Mammary epithelial cell (primary cell): ENCODE measurements around the gene WDR33.

ENCODE experiments used
- EZH2 ChIP-seq: IDR thresholded peaks from 2 replicates; pipeline ENCODE4 v1.6.1; 2012; ENCODE audit warnings: low read length, inconsistent platforms, borderline replicate concordance
- TF ChIP-seq, protein P1 (sequence below), 2 donors: IDR thresholded peaks in 1 of 2; conservative IDR thresholded peaks in 1 of 2; 2 replicates each; pipeline ENCODE4 v1.5.1; 2011 to 2012; ENCODE audit warnings: inconsistent platforms in 2 of 2, low read length in 2 of 2, mild to moderate bottlenecking in 2 of 2, control low read depth in 1 of 2, low read depth in 1 of 2; ENCODE audit not compliant: insufficient read depth in 1 of 2; ENCODE audit errors: extremely low read depth in 1 of 2

DNA sequence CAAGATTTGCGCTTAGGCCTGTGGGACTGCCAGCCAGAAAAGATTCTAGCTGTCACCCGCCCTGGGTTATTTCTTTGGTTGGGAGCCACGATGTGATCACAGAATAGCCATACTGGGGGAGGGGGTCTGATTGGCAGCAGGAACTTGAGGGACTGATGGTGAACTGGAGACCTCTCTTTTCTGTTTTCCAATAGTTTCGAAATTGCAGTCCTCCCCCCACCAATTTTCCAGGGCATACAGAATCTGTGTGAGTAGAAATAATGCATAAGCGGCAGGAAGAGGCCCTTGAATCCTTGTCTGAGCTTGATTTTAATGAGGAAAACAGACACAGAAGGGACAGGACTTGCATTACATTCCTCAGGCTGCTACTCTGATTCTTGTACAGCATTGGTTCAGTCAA lies 49.2 kb upstream of the WDR33 start:
- TF ChIP-seq, protein P1, sequence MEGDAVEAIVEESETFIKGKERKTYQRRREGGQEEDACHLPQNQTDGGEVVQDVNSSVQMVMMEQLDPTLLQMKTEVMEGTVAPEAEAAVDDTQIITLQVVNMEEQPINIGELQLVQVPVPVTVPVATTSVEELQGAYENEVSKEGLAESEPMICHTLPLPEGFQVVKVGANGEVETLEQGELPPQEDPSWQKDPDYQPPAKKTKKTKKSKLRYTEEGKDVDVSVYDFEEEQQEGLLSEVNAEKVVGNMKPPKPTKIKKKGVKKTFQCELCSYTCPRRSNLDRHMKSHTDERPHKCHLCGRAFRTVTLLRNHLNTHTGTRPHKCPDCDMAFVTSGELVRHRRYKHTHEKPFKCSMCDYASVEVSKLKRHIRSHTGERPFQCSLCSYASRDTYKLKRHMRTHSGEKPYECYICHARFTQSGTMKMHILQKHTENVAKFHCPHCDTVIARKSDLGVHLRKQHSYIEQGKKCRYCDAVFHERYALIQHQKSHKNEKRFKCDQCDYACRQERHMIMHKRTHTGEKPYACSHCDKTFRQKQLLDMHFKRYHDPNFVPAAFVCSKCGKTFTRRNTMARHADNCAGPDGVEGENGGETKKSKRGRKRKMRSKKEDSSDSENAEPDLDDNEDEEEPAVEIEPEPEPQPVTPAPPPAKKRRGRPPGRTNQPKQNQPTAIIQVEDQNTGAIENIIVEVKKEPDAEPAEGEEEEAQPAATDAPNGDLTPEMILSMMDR (conservative IDR thresholded peaks at IDR 0.05 in 1 of 2, IDR thresholded peaks at IDR 0.05 in 1 of 2; ENCODE audit: extremely low read depth in 1 of 2, insufficient read depth in 1 of 2, low read depth in 1 of 2, low read length in 2 of 2), result no peak
- no peak for TF ChIP-seq EZH2
